ENCODE results near the gene SH3YL1.

- TF ChIP-seq, protein P1, sequence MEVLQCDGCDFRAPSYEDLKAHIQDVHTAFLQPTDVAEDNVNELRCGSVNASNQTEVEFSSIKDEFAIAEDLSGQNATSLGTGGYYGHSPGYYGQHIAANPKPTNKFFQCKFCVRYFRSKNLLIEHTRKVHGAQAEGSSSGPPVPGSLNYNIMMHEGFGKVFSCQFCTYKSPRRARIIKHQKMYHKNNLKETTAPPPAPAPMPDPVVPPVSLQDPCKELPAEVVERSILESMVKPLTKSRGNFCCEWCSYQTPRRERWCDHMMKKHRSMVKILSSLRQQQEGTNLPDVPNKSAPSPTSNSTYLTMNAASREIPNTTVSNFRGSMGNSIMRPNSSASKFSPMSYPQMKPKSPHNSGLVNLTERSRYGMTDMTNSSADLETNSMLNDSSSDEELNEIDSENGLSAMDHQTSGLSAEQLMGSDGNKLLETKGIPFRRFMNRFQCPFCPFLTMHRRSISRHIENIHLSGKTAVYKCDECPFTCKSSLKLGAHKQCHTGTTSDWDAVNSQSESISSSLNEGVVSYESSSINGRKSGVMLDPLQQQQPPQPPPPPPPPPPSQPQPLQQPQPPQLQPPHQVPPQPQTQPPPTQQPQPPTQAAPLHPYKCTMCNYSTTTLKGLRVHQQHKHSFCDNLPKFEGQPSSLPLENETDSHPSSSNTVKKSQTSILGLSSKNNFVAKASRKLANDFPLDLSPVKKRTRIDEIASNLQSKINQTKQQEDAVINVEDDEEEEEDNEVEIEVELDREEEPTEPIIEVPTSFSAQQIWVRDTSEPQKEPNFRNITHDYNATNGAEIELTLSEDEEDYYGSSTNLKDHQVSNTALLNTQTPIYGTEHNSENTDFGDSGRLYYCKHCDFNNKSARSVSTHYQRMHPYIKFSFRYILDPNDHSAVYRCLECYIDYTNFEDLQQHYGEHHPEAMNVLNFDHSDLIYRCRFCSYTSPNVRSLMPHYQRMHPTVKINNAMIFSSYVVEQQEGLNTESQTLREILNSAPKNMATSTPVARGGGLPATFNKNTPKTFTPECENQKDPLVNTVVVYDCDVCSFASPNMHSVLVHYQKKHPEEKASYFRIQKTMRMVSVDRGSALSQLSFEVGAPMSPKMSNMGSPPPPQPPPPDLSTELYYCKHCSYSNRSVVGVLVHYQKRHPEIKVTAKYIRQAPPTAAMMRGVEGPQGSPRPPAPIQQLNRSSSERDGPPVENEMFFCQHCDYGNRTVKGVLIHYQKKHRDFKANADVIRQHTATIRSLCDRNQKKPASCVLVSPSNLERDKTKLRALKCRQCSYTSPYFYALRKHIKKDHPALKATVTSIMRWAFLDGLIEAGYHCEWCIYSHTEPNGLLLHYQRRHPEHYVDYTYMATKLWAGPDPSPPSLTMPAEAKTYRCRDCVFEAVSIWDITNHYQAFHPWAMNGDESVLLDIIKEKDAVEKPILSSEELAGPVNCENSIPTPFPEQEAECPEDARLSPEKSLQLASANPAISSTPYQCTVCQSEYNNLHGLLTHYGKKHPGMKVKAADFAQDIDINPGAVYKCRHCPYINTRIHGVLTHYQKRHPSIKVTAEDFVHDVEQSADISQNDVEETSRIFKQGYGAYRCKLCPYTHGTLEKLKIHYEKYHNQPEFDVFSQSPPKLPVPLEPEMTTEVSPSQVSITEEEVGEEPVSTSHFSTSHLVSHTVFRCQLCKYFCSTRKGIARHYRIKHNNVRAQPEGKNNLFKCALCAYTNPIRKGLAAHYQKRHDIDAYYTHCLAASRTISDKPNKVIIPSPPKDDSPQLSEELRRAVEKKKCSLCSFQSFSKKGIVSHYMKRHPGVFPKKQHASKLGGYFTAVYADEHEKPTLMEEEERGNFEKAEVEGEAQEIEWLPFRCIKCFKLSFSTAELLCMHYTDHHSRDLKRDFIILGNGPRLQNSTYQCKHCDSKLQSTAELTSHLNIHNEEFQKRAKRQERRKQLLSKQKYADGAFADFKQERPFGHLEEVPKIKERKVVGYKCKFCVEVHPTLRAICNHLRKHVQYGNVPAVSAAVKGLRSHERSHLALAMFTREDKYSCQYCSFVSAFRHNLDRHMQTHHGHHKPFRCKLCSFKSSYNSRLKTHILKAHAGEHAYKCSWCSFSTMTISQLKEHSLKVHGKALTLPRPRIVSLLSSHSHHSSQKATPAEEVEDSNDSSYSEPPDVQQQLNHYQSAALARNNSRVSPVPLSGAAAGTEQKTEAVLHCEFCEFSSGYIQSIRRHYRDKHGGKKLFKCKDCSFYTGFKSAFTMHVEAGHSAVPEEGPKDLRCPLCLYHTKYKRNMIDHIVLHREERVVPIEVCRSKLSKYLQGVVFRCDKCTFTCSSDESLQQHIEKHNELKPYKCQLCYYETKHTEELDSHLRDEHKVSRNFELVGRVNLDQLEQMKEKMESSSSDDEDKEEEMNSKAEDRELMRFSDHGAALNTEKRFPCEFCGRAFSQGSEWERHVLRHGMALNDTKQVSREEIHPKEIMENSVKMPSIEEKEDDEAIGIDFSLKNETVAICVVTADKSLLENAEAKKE (CRISPR knock-in tag; IDR thresholded peaks at IDR 0.05), result no peak
- no peak for TF ChIP-seq EZH2 (IDR thresholded peaks at IDR 0.05; ENCODE audit: low read depth, unreplicated experiment)
Observed at GRCh38 chr2:209470-209869, 54.4 kb downstream of the SH3YL1 start.
